ENCODE data around the gene TRAM2. TPM values are rescaled to one million over a fixed set of nuclear protein-coding genes. Genes with fewer than 3 reads are reported as not detected.

TRAM2 gene
- total and polyA plus RNA-seq, 4 donors, result 7.3 to 20.3 (median 13.0) TPM

DNA sequence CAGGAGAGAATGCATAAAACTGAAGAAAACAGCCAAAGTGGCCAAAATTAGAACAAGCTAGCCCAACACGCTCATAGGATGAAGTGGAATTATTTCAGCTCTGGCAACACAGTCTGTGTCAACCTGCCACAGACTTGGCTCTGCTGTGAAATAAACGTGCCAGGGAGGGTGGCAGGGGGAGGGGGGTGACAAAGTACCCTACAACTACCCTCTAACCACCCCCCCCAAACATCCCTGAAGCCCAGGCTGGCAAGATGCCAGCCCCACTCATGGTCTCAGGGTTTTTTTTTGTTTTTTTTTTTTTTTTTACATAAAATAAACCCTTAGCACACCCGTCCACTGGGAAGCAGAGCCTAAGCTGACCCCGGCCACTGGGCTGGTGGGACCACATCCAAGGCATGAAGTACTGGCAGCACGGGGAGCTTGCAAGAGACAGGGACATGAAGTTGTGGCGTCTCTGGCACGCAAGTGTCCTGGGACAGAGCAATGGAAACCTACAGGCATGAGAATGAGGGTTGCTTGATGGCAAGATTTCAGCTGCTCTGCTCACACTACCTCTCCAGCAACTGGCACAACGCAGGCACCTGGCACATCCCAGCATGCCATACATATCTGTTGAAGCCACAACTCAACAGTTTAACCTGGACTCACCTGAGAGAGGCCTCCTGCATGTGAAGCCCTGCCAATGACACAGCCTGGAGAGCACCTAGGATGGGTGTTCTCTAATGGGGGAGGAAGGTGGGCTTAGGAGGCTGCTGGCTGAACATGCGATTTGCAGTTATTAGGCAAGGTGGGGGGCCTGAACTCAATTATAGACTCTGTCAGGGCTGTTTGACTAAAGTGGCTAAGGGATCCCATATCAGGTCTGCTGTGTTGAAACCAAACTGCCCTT is 76.4 kb downstream of the TRAM2 start:
- H3K9ac ChIP-seq (ENCODE audit: low read depth in 1 of 2, low read length in 2 of 2), result no peak overlapping the region
- WGBS, result 57% methylated on average over 9 of the region's 9 CpGs
- TF ChIP-seq JUND (IDR thresholded peaks at IDR 0.05), result no peak
- TF ChIP-seq HNF4A (conservative IDR thresholded peaks at IDR 0.05), result no peak
- TF ChIP-seq RXRA (IDR thresholded peaks at IDR 0.05), result no peak
- TF ChIP-seq EGR1 (IDR thresholded peaks at IDR 0.05; ENCODE audit: low read depth in 2 of 2), result no peak
- TF ChIP-seq SP1 (IDR thresholded peaks at IDR 0.05), result no peak
- TF ChIP-seq, protein P1, sequence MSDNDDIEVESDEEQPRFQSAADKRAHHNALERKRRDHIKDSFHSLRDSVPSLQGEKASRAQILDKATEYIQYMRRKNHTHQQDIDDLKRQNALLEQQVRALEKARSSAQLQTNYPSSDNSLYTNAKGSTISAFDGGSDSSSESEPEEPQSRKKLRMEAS (IDR thresholded peaks at IDR 0.05), result no peak
- TF ChIP-seq, protein P2, sequence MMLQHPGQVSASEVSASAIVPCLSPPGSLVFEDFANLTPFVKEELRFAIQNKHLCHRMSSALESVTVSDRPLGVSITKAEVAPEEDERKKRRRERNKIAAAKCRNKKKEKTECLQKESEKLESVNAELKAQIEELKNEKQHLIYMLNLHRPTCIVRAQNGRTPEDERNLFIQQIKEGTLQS (IDR thresholded peaks at IDR 0.05), result no peak
- TF ChIP-seq YY1 (IDR thresholded peaks at IDR 0.05), result no peak
- TF ChIP-seq TAF1 (conservative IDR thresholded peaks at IDR 0.05), result no peak
- H3K4me3 ChIP-seq (ENCODE audit: low read depth in 1 of 3, low read length in 3 of 3), result no peak overlapping the region
- no peaks in the 10 kb centered on the region for H3K27me3 ChIP-seq (ENCODE audit: control insufficient read depth in 4 of 4, insufficient read depth in 4 of 4, low read length in 3 of 4)
- peaks cover 6 to 16% (median 11%) of the 10 kb centered on the region in 4 donors for H3K36me3 ChIP-seq (ENCODE audit: control insufficient read depth in 4 of 4, insufficient read depth in 3 of 4, low read depth in 1 of 4, low read length in 3 of 4)
- H3K27ac ChIP-seq (ENCODE audit: low read depth in 1 of 2, low read length in 2 of 2), result no peak overlapping the region
- no peaks in the 10 kb centered on the region for H3K4me1 ChIP-seq (ENCODE audit: control insufficient read depth in 4 of 4, insufficient read depth in 4 of 4, low read length in 3 of 4)
- no peak for DNase-seq (ENCODE audit: low spot score)
- H3K9me3 ChIP-seq (ENCODE audit: control insufficient read depth in 4 of 4, low read length in 3 of 4), result no peaks in the 10 kb centered on the region

DNA sequence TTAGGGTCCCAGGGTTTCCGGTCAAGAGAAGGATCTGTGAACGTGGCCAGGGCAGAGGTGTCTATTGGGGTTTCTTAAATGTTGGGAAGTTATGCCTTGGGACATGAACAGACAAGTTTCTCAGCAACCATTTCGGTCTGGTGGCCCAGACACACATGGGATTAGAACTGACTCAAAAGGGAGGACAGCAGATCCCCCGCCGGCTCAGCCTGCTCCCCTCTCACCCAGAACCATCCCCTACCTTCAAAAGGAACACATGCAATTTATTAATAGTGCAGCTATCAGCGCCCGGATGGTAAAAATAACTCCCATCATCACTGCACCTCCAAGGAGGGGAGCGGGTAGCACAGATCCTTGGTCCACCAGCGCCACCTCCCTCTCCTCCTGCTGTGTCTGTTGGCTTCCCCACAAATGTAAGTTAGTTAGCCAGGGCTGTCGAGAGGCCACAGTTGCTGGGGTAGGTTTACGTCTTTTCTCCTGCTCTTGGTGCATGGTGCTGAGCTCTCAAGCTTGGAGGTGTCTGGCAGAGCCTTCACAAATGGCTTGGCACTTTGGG is 77.1 kb downstream of the TRAM2 start:
- DNase-seq (ENCODE audit: low spot score), result no peak
- Histone ChIP-seq H3K4me1 (ENCODE audit: control insufficient read depth in 4 of 4, insufficient read depth in 4 of 4, low read length in 3 of 4) (no peaks in the 10 kb centered on the region), H3K27me3 (ENCODE audit: control insufficient read depth in 4 of 4, insufficient read depth in 4 of 4, low read length in 3 of 4) (no peaks in the 10 kb centered on the region), H3K36me3 (ENCODE audit: control insufficient read depth in 4 of 4, insufficient read depth in 3 of 4, low read depth in 1 of 4, low read length in 3 of 4) (peaks cover 3 to 13% (median 8%) of the 10 kb centered on the region in 4 donors), H3K4me3 (ENCODE audit: low read depth in 1 of 3, low read length in 3 of 3) (no peak overlapping the region), H3K9ac (ENCODE audit: low read depth in 1 of 2, low read length in 2 of 2) (no peak overlapping the region), H3K27ac (ENCODE audit: low read depth in 1 of 2, low read length in 2 of 2) (no peak overlapping the region), H3K9me3 (ENCODE audit: control insufficient read depth in 4 of 4, low read length in 3 of 4) (no peaks in the 10 kb centered on the region)
- 95% methylated on average over 11 of the region's 11 CpGs for WGBS
- TF ChIP-seq JUND (IDR thresholded peaks at IDR 0.05), result no peak
- no peak for TF ChIP-seq FOXA1 (IDR thresholded peaks at IDR 0.05)
- no peak for TF ChIP-seq RAD21 (IDR thresholded peaks at IDR 0.05)
- TF ChIP-seq YY1 (IDR thresholded peaks at IDR 0.05), result no peak
- no peak for TF ChIP-seq NR2F2 (IDR thresholded peaks at IDR 0.05)
- TF ChIP-seq RXRA (IDR thresholded peaks at IDR 0.05), result no peak
- TF ChIP-seq FOXA2 (IDR thresholded peaks at IDR 0.05), result no peak
- TF ChIP-seq GABPA (IDR thresholded peaks at IDR 0.05 in 1 of 2, conservative IDR thresholded peaks at IDR 0.05 in 1 of 2), result no peak
- TF ChIP-seq TAF1 (conservative IDR thresholded peaks at IDR 0.05), result no peak
- TF ChIP-seq, protein P3, sequence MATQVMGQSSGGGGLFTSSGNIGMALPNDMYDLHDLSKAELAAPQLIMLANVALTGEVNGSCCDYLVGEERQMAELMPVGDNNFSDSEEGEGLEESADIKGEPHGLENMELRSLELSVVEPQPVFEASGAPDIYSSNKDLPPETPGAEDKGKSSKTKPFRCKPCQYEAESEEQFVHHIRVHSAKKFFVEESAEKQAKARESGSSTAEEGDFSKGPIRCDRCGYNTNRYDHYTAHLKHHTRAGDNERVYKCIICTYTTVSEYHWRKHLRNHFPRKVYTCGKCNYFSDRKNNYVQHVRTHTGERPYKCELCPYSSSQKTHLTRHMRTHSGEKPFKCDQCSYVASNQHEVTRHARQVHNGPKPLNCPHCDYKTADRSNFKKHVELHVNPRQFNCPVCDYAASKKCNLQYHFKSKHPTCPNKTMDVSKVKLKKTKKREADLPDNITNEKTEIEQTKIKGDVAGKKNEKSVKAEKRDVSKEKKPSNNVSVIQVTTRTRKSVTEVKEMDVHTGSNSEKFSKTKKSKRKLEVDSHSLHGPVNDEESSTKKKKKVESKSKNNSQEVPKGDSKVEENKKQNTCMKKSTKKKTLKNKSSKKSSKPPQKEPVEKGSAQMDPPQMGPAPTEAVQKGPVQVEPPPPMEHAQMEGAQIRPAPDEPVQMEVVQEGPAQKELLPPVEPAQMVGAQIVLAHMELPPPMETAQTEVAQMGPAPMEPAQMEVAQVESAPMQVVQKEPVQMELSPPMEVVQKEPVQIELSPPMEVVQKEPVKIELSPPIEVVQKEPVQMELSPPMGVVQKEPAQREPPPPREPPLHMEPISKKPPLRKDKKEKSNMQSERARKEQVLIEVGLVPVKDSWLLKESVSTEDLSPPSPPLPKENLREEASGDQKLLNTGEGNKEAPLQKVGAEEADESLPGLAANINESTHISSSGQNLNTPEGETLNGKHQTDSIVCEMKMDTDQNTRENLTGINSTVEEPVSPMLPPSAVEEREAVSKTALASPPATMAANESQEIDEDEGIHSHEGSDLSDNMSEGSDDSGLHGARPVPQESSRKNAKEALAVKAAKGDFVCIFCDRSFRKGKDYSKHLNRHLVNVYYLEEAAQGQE (IDR thresholded peaks at IDR 0.05), result no peak
- TF ChIP-seq, protein P4, sequence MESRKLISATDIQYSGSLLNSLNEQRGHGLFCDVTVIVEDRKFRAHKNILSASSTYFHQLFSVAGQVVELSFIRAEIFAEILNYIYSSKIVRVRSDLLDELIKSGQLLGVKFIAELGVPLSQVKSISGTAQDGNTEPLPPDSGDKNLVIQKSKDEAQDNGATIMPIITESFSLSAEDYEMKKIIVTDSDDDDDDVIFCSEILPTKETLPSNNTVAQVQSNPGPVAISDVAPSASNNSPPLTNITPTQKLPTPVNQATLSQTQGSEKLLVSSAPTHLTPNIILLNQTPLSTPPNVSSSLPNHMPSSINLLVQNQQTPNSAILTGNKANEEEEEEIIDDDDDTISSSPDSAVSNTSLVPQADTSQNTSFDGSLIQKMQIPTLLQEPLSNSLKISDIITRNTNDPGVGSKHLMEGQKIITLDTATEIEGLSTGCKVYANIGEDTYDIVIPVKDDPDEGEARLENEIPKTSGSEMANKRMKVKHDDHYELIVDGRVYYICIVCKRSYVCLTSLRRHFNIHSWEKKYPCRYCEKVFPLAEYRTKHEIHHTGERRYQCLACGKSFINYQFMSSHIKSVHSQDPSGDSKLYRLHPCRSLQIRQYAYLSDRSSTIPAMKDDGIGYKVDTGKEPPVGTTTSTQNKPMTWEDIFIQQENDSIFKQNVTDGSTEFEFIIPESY (IDR thresholded peaks at IDR 0.05), result no peak
- no peak for TF ChIP-seq EGR1 (IDR thresholded peaks at IDR 0.05; ENCODE audit: low read depth in 2 of 2)
- TF ChIP-seq HNF4A (conservative IDR thresholded peaks at IDR 0.05), result no peak
- TF ChIP-seq, protein P1 (IDR thresholded peaks at IDR 0.05), result no peak

Data from liver (tissue), 9 donors.